IMR-90 (cell line): ENCODE results near the gene SPDYE1. TPM values are rescaled to one million over a fixed set of nuclear protein-coding genes. Genes with fewer than 3 reads are reported as not detected.

Experiments used
- ATAC-seq: fragments of 200-7000 bp; cut with Tn5 transposase; 2 replicates; pipeline ENCODE4 v1.9.1; 2020; ENCODE audit warnings: low read depth, mild to moderate bottlenecking, moderate library complexity
- BruUV-seq: library from RNA; stranded (reverse); fragments of 400-500 nt; replicated peaks from 2 replicates; lab custom pipeline; 2021; lab: Mats Ljungman, UMichigan
- CTCF ChIA-PET: fragments of 300-600 bp; formaldehyde crosslinking; extraction: SDS; loops from one replicate; lab custom pipeline; 2021; ENCODE audit warnings: antibody characterized with exemption; lab: Yijun Ruan, JAX
- POLR2A ChIA-PET: fragments of 300-600 bp; sonication (Branson Sonifier 250); formaldehyde crosslinking; loops from one replicate; lab custom pipeline; 2022; ENCODE audit warnings: antibody characterized with exemption; ENCODE audit not compliant: unreplicated experiment; lab: Charles Lee
- DNase-seq: peaks from one replicate; pipeline ENCODE4 v3.0.0; 2013
- H2AFZ ChIP-seq: replicated peaks from 2 replicates; pipeline ENCODE3; 2013; ENCODE audit warnings: low read length, mild to moderate bottlenecking; ENCODE audit not compliant: poor library complexity
- H2AK5ac ChIP-seq: 2 replicates; pipeline ENCODE4 v1.6.1; 2013; ENCODE audit warnings: low read depth, low read length, inconsistent platforms
- H2AK9ac ChIP-seq: replicated peaks from 2 replicates; pipeline ENCODE3; 2013; ENCODE audit warnings: mild to moderate bottlenecking, low read depth, low read length, moderate library complexity; ENCODE audit not compliant: poor library complexity
- H2BK120ac ChIP-seq: 2 replicates; pipeline ENCODE4 v1.6.1; 2013; ENCODE audit warnings: low read depth, low read length, inconsistent platforms
- H2BK15ac ChIP-seq: 3 replicates; pipeline ENCODE4 v1.6.1; 2013; ENCODE audit warnings: low read depth, low read length, inconsistent platforms
- H2BK20ac ChIP-seq: 2 replicates; pipeline ENCODE4 v1.6.1; 2013; ENCODE audit warnings: low read depth, mild to moderate bottlenecking, inconsistent platforms, low read length, moderate library complexity
- H2BK5ac ChIP-seq: 2 replicates; pipeline ENCODE4 v1.6.1; 2013; ENCODE audit warnings: mild to moderate bottlenecking, low read depth, low read length, inconsistent platforms; ENCODE audit not compliant: poor library complexity, severe bottlenecking
- H3K14ac ChIP-seq: replicated peaks from 2 replicates; pipeline ENCODE4 v1.6.1; 2013; ENCODE audit warnings: low read depth, low read length, inconsistent platforms
- H3K18ac ChIP-seq: 2 replicates; pipeline ENCODE4 v1.6.1; 2013; ENCODE audit warnings: low read depth, low read length, control low read depth
- H3K23ac ChIP-seq: 2 replicates; pipeline ENCODE4 v1.6.1; 2013; ENCODE audit warnings: low read depth, low read length, inconsistent platforms
- H3K27ac ChIP-seq: 2 replicates; pipeline ENCODE4 v1.5.1; 2013; ENCODE audit warnings: mild to moderate bottlenecking, control low read depth, low read length; ENCODE audit not compliant: insufficient read depth
- H3K27me3 ChIP-seq: 2 replicates; pipeline ENCODE4 v1.6.1; 2013; ENCODE audit warnings: low read length; ENCODE audit not compliant: control insufficient read depth, insufficient read depth
- H3K36me3 ChIP-seq: 2 replicates; pipeline ENCODE4 v1.6.1; 2013; ENCODE audit warnings: low read length, mixed read lengths; ENCODE audit not compliant: control insufficient read depth, insufficient read depth
- H3K4ac ChIP-seq: 2 replicates; pipeline ENCODE4 v1.6.1; 2013; ENCODE audit warnings: low read depth, low read length, inconsistent platforms
- H3K4me1 ChIP-seq: 2 replicates; pipeline ENCODE4 v1.6.1; 2013; ENCODE audit warnings: low read length, mixed read lengths; ENCODE audit not compliant: control insufficient read depth, insufficient read depth
- H3K4me2 ChIP-seq: 2 replicates; pipeline ENCODE4 v1.6.1; 2013; ENCODE audit warnings: low read depth, mild to moderate bottlenecking, control low read depth, low read length, moderate library complexity
- H3K4me3 ChIP-seq: 2 replicates; pipeline ENCODE4 v1.5.1; 2013; ENCODE audit warnings: low read depth, mild to moderate bottlenecking, control low read depth, low read length, moderate library complexity; ENCODE audit not compliant: insufficient read depth
- H3K56ac ChIP-seq: 2 replicates; pipeline ENCODE4 v1.6.1; 2013; ENCODE audit warnings: low read length, inconsistent platforms; ENCODE audit not compliant: insufficient read depth; ENCODE audit errors: extremely low read depth
- H3K79me1 ChIP-seq, 2 experiments: 2 replicates each; pipeline ENCODE4 v1.6.1; 2013; ENCODE audit warnings: low read length in 2 of 2, inconsistent platforms in 1 of 2, low read depth in 1 of 2
- H3K9ac ChIP-seq: 2 replicates; pipeline ENCODE4 v1.6.1; 2013; ENCODE audit warnings: low read depth, low read length, control low read depth
- H3K9me1 ChIP-seq: 2 replicates; pipeline ENCODE4 v1.6.1; 2013; ENCODE audit warnings: low read length, inconsistent platforms; ENCODE audit not compliant: insufficient read depth
- H3K9me3 ChIP-seq: 2 replicates; pipeline ENCODE4 v1.6.1; 2013; ENCODE audit warnings: low read length; ENCODE audit not compliant: control insufficient read depth, insufficient read depth
- H4K20me1 ChIP-seq: 2 replicates; pipeline ENCODE4 v1.6.1; 2013; ENCODE audit warnings: low read length, inconsistent platforms; ENCODE audit not compliant: insufficient read depth
- H4K5ac ChIP-seq: 2 replicates; pipeline ENCODE4 v1.6.1; 2013; ENCODE audit warnings: mild to moderate bottlenecking, low read depth, low read length, control low read depth
- H4K8ac ChIP-seq, 2 experiments: 2 replicates each; pipeline ENCODE4 v1.6.1; 2013; ENCODE audit warnings: low read depth in 2 of 2, low read length in 2 of 2, control low read depth in 1 of 2, inconsistent platforms in 1 of 2
- H4K91ac ChIP-seq: 2 replicates; pipeline ENCODE4 v1.6.1; 2013; ENCODE audit warnings: low read depth, low read length, inconsistent platforms; ENCODE audit not compliant: insufficient read depth
- CEBPB ChIP-seq: IDR thresholded peaks from 2 replicates; pipeline ENCODE4 v1.6.1; 2012; ENCODE audit warnings: low read depth, low read length, improper control_type of control experiment
- CHD1 ChIP-seq: IDR thresholded peaks from 2 replicates; pipeline ENCODE4 v1.6.1; 2012; ENCODE audit warnings: low read depth, low read length, improper control_type of control experiment
- FOS ChIP-seq: fragments of 150-350 bp; IDR thresholded peaks from 2 replicates; pipeline ENCODE4 v1.6.1; 2016; ENCODE audit warnings: low read depth, low read length
- MAFK ChIP-seq: IDR thresholded peaks from 2 replicates; pipeline ENCODE4 v1.6.1; 2012; ENCODE audit warnings: low read depth, low read length, improper control_type of control experiment
- MAZ ChIP-seq: IDR thresholded peaks from 2 replicates; pipeline ENCODE4 v1.6.1; 2012; ENCODE audit warnings: low read depth, mild to moderate bottlenecking, low read length, improper control_type of control experiment, moderate library complexity, borderline replicate concordance
- MXI1 ChIP-seq: IDR thresholded peaks from 2 replicates; pipeline ENCODE4 v1.6.1; 2012; ENCODE audit warnings: low read depth, mild to moderate bottlenecking, low read length, moderate library complexity, borderline replicate concordance
- NFE2L2 ChIP-seq: fragments of 150-350 bp; IDR thresholded peaks from 2 replicates; pipeline ENCODE4 v1.6.1; 2016; ENCODE audit warnings: low read depth, mild to moderate bottlenecking, low read length
- POLR2A ChIP-seq: IDR thresholded peaks from 2 replicates; pipeline ENCODE4 v1.6.1; 2012; ENCODE audit warnings: mild to moderate bottlenecking, low read depth, low read length
- SMC3 ChIP-seq: fragments of 150-350 bp; IDR thresholded peaks from 2 replicates; pipeline ENCODE4 v1.6.1; 2016; ENCODE audit warnings: low read depth, mild to moderate bottlenecking, antibody characterized with exemption, low read length, moderate library complexity
- WGBS, 2 experiments: methylation state at CpG; one replicate each; pipeline versions ENCODE4 v1.1.5 to v1.1.7; 2013; ENCODE audit warnings: missing lambda C conversion rate in 2 of 2; ENCODE audit not compliant: insufficient read length in 1 of 2; ENCODE audit errors: extremely low coverage in 2 of 2; 5-methylcytosine and 5-hydroxymethylcytosine counted together
- dilution Hi-C: fragments of 300-500 bp; cut with HindIII; formaldehyde crosslinking; loops from one replicate; pipeline ENCODE4 v1.14.3; 2018; ENCODE audit warnings: low sequenced_read_pairs; ENCODE audit not compliant: unreplicated experiment
- in situ Hi-C: fragments of 300-500 bp; cut with MboI; formaldehyde crosslinking; loops from 3 replicates; pipeline ENCODE4 v1.14.3; 2019; ENCODE audit warnings: low sequenced_read_pairs, inconsistent platforms, mixed read lengths
- intact Hi-C: fragments of 100-400 bp; cut with micrococcal nuclease; formaldehyde crosslinking; loops from 2 replicates; pipeline ENCODE4 v1.10.0; 2022
- polyA plus RNA-seq, 3 experiments: library from polyadenylated mRNA; depleted of rRNA; stranded (reverse); fragments of >200 nt; gene quantifications; 2 replicates each; pipeline ENCODE4 v1.2.3, GENCODE V29; 2012; ENCODE audit warnings: low replicate concordance in 1 of 3
- total RNA-seq: library from RNA; depleted of rRNA; stranded (reverse); fragments of >200 nt; gene quantifications from 2 replicates; pipeline ENCODE4 v1.2.3, GENCODE V29; 2012
- TF ChIP-seq, protein P1 (sequence below): conservative IDR thresholded peaks from 2 replicates; pipeline ENCODE4 v1.5.1; 2012; ENCODE audit warnings: mild to moderate bottlenecking, low read depth, low read length, improper control_type of control experiment

SPDYE1 gene
- total and polyA plus RNA-seq, 2 of the 4 experiments (the other 2 are of a cell fraction): not detected

- no peaks in the 10 kb centered on the region for H3K4me1 ChIP-seq
- no CpG with 5 or more reads among the region's 5 CpGs for WGBS, 2 experiments
- no peak overlapping the region for H2BK5ac ChIP-seq
- intact Hi-C loops: loop anchor here (5.0 kb wide), 1 partner anchor 81 kb away; no protein-coding TSS in a partner anchor
- H3K27me3 ChIP-seq: no peaks in the 10 kb centered on the region
- ATAC-seq (no peak), DNase-seq (no peak)
- no peak overlapping the region for H4K5ac ChIP-seq
- H3K4ac ChIP-seq: no peak overlapping the region
- dilution Hi-C loops: no loop called here
- POLR2A ChIA-PET: no interaction called here
- H3K79me1 ChIP-seq: no peaks in the 10 kb centered on the region
- H3K4me3 ChIP-seq: no peak overlapping the region
- peaks cover 15% of the 10 kb centered on the region for H3K36me3 ChIP-seq
- H4K8ac ChIP-seq: no peak overlapping the region
- H3K9ac ChIP-seq: no peak overlapping the region
- TF ChIP-seq NFE2L2 (no peak), FOS (no peak), POLR2A (no peak), MAFK (no peak), SMC3 (no peak), MAZ (no peak), MXI1 (no peak), CEBPB (no peak), CHD1 (no peak)
- TF ChIP-seq, protein P1, sequence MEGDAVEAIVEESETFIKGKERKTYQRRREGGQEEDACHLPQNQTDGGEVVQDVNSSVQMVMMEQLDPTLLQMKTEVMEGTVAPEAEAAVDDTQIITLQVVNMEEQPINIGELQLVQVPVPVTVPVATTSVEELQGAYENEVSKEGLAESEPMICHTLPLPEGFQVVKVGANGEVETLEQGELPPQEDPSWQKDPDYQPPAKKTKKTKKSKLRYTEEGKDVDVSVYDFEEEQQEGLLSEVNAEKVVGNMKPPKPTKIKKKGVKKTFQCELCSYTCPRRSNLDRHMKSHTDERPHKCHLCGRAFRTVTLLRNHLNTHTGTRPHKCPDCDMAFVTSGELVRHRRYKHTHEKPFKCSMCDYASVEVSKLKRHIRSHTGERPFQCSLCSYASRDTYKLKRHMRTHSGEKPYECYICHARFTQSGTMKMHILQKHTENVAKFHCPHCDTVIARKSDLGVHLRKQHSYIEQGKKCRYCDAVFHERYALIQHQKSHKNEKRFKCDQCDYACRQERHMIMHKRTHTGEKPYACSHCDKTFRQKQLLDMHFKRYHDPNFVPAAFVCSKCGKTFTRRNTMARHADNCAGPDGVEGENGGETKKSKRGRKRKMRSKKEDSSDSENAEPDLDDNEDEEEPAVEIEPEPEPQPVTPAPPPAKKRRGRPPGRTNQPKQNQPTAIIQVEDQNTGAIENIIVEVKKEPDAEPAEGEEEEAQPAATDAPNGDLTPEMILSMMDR: no peak
- no peak overlapping the region for H4K91ac ChIP-seq
- BruUV-seq: no TSS peak
- H3K4me2 ChIP-seq: no peak overlapping the region
- no peak overlapping the region for H2BK20ac ChIP-seq
- in situ Hi-C loops: no loop called here
- H2AK9ac ChIP-seq: no peak overlapping the region
- CTCF ChIA-PET: no interaction called here
- no peak overlapping the region for H2BK15ac ChIP-seq
- no peaks in the 10 kb centered on the region for H4K20me1 ChIP-seq
- no peak overlapping the region for H3K18ac ChIP-seq
- H3K56ac ChIP-seq: no peak overlapping the region
- H2BK120ac ChIP-seq: no peak overlapping the region
- no peak overlapping the region for H2AK5ac ChIP-seq
- H2AFZ ChIP-seq: no peak overlapping the region
- H3K14ac ChIP-seq: no peak overlapping the region
- no peaks in the 10 kb centered on the region for H3K9me1 ChIP-seq
- no peaks in the 10 kb centered on the region for H3K9me3 ChIP-seq
- no peak overlapping the region for H3K27ac ChIP-seq
- no peak overlapping the region for H3K23ac ChIP-seq
Measured at GRCh38 chr7:43953071-43953470, 44.6 kb upstream of the SPDYE1 start.
